HG03139 (cell line): ENCODE data around the gene GARS1.
A peak's percentile ranks its signal among the peaks of the same experiment; 100 is the strongest.
"Not testable (repeated sequence)": the region's sequence is repeated elsewhere in the genome, so short reads cannot be mapped to it uniquely, and the experiment has no call there.

Source experiments
- ATAC-seq: cut with Tn5 transposase; IDR thresholded peaks from one replicate; pipeline ENCODE4 v1.9.1; 2021; ENCODE audit not compliant: unreplicated experiment

The GARS1 gene

DNA sequence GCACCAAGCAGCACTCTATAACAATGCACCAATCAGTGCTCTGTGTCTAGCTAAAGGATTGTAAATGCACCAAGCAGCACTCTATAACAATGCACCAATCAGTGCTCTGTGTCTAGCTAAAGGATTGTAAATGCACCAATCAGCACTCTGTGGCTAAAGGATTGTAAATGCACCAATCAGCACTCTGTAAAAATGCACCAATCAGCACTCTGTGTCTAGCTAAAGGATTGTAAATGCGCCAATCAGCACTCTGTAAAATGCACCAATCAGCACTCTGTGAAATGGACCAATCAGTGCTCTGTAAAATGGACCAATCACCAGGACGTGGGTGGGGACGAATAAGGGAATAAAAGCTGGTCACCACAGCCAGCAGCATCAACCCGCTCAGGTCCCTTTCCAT is 24.4 kb upstream of the GARS1 start:
- not testable (repeated sequence) for ATAC-seq

DNA sequence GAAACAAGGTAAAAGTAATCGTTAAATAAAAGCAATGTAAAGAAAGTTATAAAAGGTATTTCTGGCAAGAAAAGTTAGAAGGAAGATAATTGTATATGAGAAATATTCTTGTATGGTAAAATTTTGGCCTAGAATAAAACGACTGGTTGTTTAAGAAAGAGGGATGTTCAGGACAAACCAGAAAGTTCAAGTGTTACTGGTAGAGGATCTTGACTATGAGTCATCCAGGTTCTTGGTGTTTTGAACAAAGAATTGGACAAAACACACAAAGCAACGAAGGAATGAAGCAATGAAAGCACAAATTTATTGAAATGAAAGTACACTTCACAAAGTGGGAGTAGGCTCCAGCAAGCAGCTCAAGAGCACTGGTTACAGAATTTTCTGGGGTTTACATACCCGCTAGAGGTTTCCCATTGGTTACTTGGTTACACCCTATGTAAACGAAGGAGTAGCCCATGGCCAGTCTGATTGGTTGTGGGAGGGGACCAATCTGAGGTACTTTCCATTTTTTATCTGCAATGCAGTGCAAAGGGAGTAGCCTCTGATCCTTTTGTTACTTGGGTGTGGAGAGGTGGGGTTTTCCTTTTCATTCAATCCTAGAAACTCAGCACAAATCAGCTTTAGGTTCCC is 22.4 kb upstream of the GARS1 start:
- ATAC-seq, result no peak

DNA sequence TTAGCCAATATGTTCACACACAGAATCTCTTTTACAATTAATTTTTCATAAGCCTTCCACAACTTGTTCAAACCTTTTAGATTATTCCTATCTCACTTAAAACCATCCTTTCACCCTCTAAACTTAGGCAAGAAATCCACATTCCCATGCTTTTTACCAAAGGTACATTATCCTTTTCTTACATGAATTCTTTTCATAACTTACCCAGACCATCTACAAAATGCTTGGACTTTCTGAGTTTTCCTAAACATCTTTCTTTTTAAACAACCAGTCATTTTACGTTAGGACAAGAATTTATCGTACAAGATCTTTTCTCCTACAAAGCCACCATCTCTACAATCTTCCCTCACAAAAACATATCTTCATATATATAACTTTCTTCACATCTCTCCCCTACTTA is 18.8 kb upstream of the GARS1 start:
- no peak for ATAC-seq

DNA sequence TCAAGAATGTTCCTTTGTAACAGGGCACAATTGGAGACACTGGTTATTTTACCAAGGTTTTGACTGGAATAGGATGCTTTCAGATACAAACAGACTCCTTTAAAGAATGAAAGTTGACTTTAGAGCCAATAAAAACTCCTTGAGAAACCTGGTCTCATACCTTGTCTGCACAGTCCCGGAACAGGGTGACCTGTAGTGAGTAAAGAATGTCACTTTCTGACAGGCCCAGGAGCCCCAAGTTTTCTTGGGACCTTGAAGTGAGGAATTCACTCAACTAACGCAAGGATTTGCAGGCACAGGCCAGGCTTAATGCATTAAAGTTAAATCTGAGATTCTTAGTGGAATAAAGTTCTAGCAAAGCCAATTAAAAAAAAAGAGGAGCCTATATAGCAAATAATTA is 11.5 kb upstream of the GARS1 start:
- no peak for ATAC-seq

DNA sequence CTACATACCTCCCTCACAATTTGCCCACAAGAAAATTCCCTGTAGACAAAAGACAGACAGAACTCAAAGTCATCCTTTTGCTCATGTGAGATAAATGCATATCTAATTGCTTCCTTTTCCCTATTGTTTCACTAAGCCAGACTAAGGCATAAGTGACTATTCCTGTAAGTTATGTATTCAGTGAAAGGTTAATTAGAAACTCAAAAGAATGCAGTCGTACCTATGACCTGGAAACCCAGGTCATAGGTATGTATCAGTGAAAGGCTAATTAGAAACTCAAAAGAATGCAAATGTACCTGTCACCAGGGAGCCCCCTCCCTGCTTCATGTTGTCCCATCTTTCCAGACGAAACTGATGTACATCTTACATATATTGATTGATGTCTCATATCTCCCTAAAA is 10.3 kb upstream of the GARS1 start:
- ATAC-seq, result no peak

DNA sequence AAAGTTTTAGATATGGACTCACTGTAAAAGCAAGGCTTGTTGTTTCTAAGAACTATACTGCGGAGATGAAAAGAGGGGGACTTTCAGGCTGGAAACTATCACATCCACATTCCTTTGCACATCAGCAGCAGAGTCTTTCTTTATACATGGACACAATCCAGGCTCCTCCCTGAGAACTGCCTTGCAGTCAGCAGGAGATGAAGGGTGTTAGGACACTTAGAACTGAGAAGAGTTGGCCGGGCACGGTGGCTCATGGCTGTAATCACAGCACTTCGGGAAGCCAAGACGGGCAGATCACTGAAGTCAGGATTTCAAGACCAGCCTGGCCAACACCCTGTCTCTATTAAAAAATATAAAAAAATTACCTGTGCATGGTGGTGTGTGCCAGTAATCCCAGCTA is 9.7 kb upstream of the GARS1 start:
- ATAC-seq, result no peak

DNA sequence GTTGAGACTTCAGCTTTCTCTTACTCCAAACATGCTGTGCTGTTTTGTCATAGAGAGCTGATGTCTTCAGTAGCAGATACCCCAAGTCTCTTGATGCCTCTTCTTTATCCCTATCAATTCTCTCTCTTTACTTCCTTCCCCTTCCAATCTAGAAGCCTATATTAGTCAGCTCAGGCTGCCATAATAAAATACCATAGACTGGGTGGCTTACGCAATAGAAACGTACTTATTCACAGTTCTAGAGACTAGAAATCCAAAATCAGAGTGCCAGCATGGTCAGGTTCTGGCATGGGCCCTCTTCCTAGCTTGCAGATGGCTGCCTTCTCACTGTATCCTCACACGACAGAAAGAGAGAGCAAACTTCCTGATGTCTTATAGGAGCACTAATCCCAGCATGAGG is 9.0 kb upstream of the GARS1 start:
- ATAC-seq, result no peak

DNA sequence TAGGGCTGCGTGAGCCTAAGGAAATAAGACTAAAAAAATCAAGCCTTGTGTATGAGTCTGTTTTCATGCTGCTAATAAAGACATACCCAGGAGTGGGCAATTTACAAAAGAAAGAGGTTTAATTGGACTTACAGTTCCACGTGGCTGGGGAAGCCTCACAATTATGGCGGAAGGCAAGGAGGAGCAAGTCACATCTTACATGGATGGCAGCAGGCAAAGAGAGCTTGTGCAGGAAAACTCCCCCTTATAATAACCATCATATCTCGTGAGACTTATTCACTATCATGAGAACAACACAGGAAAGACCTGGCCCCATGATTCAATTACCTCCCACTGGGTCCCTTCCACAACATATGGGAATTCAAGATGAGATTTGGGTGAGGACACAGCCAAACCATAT is 7.1 kb upstream of the GARS1 start:
- not testable (repeated sequence) for ATAC-seq

DNA sequence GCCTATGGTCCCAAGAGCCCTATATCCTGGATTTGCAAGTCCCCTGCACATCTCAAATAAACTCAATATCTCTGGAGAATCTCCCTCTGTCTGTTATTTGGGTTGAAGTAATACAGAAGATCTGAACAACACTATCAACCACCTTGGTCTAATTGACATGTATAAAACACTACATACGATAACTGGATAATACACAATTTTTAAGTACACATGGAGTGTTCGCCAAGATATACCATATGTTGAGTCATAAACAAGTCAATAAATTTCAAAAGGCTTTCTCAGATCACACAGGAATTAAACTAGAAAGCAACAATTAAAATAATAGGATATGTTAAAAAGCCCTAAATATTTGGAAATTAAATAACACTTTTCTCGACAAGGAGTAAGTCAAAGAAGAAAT is 5.6 kb upstream of the GARS1 start:
- ATAC-seq, result no peak

DNA sequence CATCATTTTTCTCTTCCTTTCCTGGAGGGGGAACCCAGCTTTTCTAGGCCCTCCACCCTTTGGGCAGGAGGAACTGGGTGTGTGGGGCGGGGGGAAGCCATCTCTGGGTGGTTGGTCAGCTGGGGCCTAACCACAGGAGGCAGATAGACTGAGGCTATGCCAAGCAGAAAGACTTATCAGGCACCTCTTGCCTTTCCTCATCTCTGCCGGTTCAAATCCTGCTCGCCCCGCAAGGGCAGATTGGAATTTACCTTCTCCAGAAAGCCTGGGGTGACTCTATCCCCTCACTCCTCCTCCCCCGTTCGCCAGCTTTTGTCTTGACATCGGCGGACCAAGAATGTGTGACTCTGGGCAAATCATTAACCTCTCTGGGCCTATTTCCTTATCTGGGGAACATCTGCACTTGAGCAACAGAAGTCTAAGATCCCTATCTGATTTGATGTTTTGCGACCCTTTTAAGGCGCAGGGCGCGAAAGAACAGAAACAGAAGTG is 584 bp upstream of the GARS1 start:
- ATAC-seq, result peak; percentile 33

DNA sequence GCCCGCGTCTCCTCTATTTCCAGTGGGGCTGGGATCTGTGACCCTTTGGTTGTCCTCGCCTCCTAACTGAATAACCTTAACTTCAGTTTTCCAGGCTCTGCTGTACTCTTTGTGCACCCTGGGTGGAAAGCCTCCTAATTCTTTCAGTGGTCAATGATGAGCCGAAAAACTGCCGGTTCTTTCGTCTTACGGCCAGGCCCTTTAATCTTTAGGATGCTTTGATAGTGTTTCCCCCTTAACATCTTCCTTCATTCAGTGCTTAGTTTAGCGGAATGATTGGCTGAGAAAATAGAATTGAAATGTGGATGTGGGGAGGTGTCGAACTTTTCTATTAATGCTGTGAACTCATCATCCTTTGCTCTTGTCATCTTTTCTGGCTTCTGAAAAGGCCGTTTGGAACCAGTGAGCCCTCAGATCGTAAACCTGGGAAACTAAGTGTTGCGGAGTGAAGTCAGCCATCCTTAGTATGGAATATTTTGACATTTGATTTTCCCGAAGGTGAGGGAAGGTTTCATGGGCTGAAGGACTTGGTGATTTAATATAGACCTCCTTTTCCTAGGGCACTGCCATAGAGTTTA is 847 bp downstream of the GARS1 start:
- ATAC-seq, result no peak

DNA sequence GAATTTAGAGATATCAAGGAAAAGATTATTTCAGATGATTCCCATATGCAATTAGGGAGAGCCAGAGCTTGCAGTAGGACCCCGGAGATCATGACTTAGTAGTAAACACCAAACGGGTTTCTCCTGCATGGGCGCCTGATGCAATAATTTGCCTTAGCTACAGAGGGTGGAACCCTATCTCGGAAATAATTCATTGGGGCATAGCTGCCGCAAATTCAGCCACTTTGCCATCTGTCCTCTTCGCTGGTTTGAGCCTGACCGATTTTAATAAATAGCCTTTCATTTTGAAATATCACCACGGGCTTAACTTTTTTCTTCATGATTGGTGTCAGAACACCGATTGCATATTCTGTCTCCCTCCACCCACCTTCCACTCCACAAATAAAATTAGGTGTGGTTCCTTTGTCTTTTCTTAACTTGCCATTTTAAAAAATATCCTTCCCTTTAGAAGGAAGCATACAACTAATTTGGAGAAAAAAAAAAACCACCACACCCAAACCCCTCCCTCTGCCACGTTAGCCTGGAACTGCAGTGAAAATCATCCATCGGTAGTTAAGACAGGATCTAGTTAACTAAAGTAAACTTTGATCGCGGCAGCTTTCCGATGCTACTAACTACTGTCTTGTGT is 1.4 kb downstream of the GARS1 start:
- no peak for ATAC-seq

DNA sequence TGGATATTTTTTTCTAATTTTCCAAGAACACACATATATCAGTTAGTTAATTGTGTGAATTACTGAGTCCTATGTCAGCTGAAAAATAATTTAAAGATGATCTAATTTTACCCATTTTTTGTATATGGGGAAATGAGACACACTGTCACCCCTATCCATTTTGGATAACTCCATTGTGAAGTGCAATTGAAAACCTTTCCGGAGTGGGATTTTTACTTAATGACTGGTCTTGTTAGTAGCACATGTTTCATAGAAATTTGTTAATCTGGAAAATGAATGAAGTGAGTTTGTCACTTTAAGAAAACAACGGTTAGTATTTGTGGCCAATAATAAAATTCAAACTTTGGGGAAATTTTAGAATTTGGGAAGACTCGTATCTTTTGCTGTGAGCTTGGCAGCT is 2.0 kb downstream of the GARS1 start:
- ATAC-seq, result no peak

DNA sequence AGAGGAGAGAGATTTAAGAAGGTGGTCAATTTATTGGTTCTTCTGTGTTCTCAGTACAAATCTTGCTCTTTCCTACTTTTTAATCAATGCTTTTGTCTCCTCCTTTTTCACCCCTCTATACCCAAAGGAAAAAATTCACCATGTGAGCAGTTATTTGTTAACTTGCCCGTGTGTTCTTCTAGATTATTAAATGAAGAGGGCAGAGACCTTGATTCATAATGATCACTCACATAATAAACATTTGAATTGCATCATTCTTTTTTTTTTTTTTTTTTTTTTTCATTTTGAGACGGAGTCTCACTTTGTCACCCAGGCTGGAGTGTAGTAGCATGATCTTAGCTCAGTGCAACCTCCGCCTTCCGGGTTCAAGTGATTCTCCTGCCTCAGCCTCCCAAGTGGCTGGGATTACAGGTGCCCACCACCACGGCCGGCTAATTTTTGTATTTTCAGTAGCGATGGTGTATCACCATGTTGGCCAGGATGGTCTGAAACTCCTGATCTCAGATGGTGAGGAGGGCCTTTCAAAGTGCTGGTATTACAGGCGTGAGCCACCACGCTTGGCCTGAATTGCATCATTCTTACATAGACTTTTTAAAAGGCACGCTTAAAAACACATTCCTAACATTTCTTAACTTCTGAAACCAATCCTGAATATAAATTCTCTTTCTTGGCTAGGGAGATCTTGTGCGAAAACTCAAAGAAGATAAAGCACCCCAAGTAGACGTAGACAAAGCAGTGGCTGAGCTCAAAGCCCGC is 3.6 kb downstream of the GARS1 start:
- ATAC-seq, result no peak

DNA sequence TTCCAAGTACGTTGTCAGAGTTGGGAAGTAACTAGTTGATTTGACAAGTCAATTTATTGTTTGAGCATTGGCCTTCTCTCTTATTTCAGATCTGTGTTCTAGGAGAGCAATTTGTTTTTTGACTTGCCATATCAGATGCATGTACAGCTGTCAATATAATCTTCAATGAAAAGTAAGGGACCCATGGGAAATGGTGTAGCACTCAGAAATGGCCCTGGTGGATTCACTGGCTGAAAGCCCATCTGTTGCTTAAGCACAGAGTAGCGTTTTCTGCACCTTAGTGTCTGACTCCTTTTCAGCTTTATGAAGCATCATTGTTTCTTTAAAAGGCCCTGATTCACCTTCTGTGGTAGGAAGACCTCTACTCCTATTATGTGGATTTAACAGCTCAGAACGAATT is 10.2 kb downstream of the GARS1 start:
- ATAC-seq, result no peak

DNA sequence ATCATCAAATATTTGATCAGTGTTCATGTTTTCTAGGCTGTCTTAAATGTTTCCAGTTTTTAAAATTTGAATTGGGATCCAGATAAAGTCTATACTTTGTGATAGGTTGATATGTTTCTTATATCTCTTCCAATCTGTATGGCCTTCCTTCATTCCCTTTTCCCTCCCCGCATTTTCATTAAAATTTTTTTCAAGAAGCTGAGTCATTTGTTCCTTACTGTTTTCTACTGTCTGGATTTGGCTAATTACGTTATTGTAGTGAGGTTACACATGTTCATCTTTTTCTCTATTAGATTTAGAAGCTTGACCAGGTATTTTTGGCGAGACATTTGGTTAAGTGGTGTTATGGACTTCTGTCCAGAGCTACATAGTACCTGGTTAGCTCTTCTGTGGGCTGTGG is 11.2 kb downstream of the GARS1 start:
- no peak for ATAC-seq

DNA sequence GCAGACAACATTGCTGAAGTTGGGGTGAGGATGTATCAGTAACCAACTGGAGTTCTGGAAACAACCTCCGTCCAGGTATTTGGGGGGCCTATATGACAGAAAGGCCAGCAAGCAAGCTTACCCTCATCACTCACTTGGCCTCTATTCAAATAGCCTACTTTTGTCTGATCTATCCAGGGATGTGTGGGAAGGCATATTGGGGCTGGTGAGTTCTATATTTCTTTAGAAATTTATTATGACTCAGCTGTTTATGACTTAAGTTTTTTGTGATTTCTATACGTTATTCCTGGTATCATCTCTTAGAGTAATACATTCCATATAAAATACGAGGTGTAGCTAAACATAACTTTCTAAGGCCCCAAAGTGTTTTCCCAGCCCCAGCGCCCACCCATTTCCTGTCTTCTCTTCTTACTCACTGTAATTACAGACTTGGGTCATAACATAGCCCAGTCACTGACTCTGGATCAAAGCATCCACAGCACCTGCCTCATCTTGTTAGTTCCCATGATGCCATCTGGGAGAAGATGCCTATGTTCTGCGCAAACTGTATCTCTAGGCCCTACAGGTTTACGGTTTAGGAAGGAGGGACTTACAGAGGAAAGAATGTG is 18.1 kb downstream of the GARS1 start:
- ATAC-seq, result no peak

DNA sequence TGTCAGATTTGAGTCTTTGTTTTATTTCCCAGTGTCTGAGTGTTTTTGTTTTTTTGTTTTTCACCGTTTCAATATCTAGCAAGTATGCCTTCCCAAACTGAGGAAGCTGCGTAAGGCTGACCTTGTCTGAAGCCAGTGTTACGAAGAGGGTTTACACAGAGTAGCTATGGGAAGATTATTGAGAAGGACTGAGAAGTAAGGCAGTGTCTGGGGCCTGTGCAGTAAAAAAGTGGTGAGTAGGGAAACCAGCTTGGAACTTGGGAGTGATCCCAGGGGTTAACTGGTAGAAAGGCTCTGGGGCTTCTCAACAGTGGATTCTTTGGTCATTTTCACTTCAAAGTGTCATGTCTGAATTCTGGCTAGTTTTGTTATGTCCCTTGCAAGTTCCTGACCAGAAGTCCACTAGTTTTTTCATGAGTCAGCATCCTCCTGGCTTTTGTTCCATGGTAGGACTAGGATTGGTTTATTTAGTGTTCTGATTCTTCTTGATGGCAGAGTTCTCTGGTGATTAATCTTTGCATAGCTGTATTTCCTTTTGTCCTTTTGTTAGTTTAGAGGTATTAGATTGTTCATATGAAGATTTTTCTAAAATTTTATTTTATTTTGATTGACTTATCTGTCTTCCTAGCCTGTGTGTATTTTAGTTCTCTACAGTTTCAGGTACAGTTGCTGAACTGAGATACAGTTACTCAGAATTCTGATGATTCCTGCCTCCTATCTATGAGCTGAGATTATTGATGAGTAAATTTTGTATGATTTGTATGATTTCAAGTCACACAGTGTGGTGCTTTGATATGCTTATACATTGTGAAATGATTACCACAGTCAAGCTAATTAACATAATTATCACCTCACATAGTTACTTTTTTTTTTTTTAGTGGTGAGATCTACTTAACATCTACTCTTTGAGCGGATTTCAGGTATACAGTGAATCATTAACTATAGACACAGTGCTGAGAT is 19.0 kb downstream of the GARS1 start:
- ATAC-seq, result no peak

DNA sequence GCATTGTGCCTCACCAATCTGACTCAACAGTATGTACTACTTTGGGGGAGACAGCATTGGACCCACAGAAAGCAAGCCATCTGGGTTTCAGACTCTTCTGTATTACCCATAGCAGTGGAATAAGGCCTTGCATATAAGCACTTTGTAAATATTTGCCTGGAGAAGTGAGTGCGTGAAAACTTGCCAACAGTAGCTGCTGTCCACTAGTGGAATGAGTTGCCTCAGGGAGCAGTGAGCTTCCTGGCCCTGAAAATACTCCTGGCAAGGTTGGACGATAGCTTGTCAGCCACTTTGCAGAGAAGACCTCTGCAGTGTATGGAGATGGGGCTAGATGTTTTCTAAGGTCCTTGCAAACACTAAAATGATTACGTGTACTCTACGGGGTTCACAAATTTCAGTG is 21.6 kb downstream of the GARS1 start:
- ATAC-seq, result no peak

DNA sequence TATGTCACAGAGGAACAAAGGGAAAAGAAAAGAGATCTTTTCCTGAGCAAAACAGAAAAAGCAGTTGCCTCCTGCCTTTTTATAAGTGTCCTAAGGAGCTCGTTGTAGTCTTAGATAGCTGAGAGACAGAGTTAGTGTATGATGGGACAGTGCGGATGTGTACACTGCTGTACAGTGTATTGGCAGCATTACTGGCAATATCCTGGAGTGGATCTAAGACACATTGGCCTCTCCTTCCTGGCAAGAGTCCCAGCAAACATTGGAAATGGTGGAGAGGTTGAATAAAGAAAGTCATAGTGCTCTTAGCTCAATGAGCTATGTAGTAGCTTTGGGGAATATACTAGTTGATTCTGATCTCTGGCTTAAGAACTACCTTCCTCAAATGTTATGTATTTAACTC is 22.7 kb downstream of the GARS1 start:
- ATAC-seq, result no peak
